Pulmonary artery endothelial cell (primary cell): Measurements from ENCODE around the gene KCNAB2. TPM values are rescaled to one million over a fixed set of nuclear protein-coding genes. Genes with fewer than 3 reads are reported as not detected.

ENCODE experiments used
- DNase-seq: peaks from one replicate; pipeline ENCODE4 v3.0.0-alpha.2; 2011; ENCODE audit warnings: low read depth, low spot score
- total RNA-seq: library from RNA; depleted of rRNA; stranded (reverse); fragments of >200 nt; gene quantifications from 2 replicates; pipeline ENCODE4 v1.2.3, GENCODE V29; 2014

Gene KCNAB2
- total RNA-seq, 1 donor from 2014 or later = 3.5 TPM

DNA sequence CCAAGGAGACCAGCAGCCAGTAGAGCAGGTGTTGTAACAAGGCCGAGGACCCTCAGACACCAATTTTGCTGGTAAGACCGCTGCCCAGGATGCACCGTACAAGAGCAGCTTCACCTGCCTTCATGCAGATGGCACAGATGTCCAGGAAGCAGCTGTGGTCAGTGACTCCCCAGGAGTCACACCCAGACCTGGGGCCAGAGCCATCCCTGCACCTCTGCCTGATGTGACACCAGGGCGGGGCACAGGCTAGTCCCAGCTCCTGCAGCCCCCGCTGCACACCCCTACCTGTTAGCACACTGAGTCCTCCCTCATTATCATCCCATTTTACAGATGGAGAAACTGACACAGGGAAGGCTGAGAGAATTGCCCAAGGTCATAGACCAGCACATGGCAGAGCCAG, 16.3 kb upstream of the KCNAB2 start:
- DNase-seq = no peak

DNA sequence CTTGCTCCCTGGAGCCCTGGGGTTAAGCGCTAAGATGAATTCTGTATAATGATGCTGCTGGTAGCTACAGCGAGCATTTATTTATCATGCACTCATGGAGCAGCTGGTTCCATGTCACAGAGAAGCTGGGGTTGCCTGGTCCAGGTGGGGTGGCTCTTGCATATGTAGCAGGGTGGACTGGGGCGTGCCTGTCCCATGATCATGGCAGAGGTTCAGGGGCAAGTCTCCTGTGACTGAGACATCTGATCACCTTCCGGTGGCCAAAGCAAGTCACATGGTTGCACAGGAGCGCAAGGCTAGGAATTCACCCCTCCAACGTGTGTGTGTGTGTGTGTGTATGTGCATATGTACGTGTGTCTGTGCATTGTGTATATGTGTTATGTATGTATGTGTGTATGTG, 15.6 kb upstream of the KCNAB2 start:
- DNase-seq = no peak

DNA sequence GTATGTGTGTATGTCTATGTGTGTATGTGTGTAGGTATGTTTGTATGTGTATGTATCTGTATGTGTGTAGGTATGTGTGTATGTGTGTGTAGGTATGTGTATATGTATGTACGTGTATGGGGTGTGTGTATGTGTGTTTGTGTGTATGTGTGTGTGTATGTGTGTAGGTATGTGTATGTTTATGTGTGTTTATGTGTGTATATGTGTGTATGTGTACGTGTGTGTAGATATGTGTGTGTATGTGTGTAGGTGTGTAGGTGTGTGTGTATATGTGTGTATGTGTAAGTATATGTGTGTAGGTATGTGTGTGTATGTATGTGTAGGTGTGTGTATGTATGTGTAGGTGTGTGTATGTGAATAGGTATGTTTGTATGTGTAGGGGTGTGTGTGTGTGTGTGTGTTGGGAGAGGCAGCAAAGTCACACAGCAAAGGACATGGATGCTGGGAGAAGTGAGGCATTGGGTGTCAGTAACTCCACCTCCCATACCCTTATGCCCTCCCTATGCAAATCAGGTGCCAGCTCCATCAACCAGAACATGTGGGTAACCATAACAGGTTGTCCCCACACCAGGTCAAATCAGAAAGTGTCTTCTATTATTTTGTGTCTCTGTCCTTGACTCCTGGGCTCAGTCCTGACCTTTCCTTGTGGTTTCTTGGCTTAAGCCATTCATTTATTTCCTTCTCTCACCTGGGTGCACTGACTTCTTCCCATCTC, 15.0 kb upstream of the KCNAB2 start:
- DNase-seq = no peak

DNA sequence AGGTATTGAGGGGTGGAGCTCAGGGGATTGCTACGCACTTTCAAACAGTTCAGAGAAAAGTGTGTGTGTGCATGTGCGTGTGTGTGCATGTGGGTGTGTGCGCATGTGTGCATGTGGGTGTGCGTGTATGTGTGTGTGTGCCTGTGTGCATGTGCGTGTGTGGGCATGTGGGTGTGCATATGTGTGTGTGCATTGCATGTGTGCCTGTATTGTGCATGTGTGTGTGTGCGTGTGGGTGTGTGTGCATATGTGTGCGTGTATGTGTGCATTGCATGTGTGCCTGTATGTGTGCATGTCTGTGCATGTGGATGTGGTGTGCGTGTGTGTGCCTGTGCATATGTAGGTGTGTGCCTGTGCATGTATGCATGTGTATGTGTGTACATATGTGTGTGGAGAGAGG, 12.6 kb upstream of the KCNAB2 start:
- no peak for DNase-seq

DNA sequence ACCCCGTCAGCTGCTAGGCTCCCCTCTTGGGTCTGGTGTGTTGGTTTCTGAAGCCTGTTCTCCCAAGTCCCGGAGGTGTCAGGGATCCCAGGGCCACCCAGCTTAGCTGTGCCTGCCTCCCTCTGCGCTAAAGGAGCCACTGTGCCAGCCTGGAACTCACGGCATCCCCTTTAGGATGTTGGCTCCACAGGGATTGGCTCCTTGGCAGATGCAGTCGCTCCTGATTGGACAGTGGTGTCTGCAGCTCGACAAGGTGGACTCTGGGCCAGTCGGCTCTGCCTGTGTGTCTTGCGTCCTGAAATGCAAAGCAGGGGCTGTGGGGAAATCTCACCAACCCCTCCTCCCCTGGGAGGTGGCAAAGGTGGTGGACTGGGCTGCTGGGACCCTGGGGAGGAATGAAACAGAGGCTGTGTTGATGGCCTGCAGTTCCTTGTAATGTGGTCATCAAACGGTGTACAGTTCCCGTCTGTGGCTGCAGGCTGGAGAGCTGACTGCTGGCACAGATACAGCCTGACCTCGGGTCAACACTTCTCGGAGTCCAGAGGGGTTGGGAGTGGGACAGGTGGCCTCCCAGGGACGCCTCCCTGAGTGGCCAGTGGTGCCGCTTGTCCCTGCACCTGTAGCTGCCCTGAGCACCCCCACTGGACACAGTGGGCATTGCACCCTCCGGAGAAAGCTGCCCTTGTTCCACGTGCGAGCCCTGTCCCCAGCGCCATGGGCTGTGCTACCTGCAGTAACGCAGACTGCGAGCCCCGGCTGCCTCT, 11.5 kb upstream of the KCNAB2 start:
- no peak for DNase-seq

DNA sequence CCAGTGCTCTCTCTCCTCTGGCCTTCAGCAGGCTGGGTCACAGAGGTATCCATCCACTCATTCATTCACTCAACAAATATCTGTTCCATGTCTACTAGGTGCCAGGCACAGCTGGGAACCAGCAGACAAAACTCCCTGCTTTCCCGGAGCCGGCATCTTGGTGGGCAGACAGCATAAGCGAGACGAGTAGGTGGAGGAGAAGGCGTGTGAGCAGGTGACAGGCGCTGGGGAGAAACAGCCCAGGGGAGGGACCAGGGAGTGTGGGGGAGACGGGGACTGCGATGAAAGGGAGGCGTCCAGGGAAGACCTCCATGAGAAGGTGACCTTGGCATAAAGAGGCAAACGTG, 11.0 kb upstream of the KCNAB2 start:
- no peak for DNase-seq

DNA sequence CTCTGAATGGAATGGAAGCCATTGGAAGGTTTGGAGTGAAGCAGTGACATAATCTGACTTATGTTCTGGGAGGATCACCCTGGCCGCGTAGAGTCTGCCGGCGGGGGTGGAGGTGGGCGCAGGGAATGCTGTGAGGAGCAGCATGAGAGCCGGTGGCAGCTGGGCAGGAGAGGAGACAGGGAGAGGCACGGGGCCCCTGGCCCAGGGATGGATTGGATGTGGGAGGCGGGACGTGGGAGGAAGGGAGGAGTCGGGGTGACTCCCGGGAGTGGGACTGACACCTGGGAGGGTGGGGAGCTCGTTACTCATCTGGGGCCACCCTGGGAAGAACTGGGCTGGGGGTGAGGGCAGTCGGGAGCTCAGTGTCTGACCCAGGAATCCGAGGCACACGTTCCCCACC, 10.4 kb upstream of the KCNAB2 start:
- no peak for DNase-seq

DNA sequence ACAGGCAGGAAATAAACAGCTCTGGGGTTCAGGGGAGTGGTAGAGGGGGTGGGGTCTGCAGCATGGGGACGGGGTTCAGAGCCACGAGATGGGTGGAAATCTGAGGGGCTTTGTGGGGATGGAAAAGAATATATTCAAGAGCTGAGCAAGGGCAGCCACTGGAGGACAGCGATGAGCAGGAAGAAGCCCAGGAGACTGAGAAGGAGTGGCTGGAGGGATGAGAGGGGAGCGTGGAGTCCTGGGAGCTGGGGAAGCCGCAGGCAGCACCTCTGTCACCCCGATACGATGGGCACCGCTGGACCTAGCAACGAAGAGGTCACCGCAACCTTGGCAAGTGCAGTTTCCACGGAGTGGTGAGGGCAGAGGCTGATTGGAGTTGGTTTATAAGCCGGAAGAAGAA, 10.0 kb upstream of the KCNAB2 start:
- no peak for DNase-seq

DNA sequence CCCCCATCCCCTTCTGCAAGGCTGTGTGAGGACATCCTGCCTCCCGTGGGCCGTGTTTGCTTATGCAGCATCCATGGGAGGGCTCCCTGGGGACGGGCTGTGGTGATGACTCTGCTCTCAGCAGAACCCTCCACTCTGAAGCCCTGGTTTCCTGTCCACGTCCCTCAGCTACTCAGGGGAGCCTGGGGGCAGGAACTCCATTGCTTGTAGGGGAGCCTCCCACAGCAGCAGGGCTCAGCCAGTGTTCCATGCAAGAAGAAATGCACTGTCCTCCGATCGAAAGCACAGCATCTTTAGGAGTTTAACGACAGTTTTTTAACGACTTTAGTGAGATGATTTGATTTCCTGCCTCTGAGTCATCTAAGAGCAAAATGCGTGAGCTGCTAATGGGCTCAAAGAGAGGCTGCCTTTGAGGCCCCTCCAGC, 8.3 kb upstream of the KCNAB2 start:
- no peak for DNase-seq

DNA sequence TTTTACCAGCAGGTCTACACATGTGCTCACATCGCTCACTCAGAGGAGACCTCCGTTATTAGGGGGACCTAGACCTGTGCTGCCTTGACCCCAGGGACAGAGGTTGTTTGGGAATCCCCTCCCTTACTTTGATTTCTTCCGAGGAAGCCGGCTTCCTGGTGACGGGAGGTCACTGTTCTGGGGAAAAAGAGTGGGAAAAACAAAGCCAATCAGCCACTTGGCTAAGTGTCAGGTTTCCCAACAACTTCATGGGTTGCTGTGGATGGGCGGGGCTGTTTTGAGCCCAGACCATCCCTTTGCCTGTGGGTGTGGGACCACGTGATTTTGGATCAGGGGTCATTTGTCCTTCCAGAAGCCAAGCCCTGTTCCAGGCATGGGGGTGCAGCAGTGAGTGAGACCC, 7.1 kb upstream of the KCNAB2 start:
- DNase-seq = no peak

DNA sequence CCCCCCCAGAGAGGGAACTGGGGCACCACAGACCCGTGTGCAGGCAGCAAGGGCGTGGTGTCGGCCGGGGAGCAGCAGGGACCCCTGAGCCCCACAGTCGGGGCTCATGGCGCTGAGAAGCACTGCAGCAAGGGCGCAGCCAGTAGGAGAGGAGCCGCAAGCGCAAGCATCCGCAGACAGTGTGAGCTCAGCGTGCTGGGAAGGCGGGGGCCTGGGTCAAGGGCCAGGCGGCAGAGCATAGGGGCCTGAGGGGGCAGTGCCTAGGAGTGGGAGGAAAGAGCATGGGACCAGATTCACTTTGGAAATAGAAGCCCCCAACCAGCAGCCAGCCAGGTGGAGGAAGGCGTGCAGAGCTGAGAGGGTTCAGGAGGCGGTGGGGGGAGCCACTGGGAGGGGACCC, 6.7 kb upstream of the KCNAB2 start:
- no peak for DNase-seq

DNA sequence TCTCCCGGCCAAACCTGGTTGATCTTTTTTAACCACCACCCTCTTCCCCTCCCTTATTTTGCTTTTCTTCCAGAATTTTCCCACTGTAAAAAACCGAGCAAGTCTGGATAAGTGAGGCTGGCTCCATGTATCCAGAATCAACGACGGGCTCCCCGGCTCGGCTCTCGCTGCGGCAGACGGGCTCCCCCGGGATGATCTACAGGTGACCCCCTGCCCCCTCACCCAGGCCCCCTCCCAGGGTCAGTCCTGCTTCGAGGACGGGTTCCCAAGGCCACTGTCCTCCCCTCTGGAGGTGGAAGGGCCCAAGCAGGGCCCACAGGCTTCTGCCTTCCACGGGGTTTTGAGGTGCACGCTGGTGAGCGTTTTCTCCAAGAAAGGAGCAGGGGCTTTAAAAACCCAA, 5.2 kb upstream of the KCNAB2 start:
- no peak for DNase-seq

DNA sequence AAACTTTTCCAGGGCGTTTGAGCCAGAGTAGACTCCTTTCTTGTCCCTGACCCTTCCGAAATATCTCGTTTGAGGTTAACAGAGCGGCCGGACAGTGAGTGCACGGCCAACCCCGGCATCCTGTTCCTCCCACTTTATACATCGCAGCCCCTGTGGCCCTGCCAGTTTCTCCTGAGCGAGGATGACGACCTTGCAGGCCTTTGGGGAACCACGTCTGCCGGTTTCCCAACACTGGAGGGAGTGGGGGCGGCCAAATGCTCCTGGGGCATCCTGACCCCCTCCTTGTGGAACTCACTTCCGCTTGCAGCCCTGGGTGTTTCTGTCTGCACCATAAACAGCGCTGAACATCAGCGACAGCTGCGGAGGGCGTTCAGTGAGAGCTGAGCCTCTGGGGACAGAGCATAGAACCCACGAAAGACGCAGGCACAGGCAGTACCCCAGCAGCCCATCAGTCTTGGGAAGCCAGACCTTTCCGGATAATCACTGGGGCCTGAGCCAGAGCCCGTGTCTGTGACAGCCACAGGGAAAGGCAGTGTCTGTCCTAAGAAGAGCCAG, 4.8 kb upstream of the KCNAB2 start:
- DNase-seq = no peak

DNA sequence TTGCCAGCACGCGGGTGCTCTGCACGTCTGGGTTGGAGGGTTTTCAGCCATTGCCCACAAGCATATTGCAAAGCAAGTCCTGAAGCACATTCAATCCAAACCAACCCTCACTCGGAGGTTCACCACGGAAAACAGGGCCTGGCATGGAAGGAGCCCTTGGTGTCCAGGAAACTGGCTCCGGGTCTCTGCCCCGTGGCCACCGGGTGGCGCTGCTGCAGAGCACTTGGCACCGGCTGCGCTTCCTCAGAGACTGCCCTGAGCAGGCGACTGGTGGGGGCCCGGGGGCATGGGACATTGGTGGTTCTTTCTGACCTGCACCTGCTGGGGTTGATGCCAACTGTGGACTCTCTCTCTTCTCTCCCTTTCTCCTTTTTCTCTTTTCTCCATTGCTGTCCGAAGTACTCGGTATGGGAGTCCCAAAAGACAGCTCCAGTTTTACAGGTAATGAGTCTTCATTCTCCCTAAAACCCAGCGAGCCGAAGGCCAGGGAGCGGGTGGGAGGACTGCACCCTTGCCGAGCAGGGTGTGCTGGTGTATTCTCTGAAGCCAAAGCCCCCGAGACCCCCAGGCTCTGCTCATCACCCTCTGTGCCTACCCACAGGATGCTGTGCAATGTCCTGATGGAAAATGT, 4.1 kb upstream of the KCNAB2 start:
- DNase-seq = no peak

DNA sequence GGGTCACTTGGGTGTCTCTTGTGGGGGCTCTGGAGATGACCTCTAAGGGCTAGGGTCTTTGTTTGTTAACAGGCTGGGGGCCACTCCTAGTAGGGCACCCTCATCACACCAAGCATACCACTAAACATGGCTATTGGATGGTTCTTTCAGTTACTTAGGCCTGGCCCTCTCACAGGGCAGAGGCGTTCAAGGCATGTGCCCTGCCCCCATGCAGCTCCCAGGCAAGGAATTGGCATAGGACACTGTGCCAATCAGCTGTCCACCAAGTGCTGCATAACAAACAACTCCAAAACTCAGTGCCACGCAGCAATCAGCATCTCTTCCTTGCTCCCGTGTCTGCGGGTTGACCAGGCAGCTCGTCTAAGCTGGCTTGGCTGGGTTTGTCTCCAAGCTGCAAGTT, 2.1 kb upstream of the KCNAB2 start:
- no peak for DNase-seq

DNA sequence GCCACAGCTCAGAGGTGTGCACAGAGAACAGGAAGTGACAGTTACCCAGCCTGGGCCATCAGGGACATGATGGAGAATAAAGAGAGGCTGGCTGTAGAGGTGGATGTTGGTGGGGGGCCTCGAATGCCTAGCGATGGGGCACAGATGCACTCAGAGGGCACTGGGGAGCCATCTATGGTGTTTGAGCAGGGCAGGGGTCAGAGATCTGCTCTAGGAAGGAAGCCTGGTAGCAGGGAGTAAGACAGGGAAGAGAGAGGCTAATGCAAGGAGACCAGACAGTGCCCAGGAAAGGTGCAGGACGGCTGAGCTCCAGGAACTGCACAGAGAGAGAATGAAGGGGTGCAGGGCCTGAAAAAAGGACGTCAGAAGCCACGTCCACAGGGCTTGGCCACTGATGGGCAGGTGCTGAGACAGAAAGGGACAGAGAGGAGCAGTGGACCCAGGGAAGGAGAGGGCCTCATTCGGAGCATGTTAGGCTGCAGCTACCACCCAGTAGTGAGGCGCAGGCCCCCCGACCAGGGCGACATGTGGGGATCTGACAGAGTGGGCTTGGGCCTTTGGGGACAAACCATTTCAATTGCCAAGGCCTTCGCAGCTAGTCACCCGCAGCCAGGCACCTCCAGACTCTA, 1.1 kb upstream of the KCNAB2 start:
- no peak for DNase-seq

DNA sequence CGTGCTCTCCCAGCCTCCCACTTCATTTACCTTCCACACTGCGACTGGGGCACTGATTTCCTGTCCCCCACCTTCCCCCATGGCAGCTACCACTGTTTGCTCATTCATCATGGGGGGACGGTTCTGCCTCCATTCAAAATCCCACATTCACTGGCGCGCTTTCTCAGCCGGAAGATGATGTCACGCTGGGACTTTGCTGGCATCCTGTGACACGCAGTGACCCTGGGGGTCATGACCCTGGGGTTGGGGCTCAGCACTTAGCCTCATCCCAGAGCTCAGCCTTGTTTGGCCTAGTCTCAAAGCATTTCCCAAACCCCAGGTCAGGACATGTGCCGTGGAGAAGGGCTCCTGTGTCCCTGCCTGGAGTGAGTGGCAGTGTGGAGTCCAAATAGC, 582 bp upstream of the KCNAB2 start:
- no peak for DNase-seq

DNA sequence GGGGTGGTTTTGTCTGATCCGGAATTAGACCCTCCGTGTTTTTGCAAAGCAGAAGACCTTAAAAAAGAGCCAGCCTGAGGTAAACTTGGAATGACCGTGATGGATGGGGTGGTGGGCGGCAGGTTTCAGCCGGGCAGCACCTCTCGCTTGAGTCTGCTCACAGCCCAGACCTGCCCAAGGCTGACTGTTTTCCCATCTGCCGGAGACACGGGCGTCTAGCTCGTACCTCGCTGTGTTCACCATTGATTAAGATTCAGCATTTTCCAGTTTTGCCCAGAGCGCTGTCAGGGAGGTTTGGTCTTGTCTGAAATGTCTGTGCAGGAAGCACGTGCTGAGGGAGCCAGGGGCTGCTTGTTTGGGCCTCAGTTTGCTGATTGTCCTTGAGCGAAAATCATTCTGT, 591 bp downstream of the KCNAB2 start:
- DNase-seq = no peak

DNA sequence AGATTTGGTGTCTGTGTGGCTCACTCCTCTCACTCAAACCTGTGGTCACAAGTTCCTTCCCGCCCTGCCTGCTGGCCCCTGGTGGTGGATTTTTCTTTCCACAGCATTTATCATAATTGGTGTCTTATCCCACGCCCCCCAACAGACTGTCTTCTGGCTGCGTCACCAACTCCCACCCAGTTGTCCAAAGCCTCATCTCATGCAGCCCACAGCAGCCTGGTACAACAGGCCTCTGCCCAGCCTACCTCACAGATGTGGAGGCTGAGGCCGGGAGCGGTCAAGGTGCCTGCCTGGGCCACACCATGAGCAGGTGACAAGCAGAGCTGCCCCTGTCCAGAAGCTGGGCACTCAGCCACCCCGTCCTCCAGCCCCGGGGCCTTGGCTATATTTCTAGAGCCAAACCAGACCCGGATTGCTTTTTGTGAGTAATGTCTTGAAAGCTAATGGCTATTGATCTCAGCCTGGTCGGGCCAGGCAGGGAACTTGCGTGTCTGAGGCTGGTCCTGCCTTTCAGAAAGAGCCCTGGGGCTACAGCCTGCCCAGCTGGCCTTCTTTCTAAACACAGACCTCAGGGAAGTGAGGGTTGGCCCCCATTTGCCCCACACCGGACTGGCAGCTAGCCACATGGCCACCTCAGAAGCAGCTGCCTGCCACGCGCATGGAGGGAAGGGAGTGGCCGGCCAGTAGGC, 2.6 kb downstream of the KCNAB2 start:
- DNase-seq = no peak

DNA sequence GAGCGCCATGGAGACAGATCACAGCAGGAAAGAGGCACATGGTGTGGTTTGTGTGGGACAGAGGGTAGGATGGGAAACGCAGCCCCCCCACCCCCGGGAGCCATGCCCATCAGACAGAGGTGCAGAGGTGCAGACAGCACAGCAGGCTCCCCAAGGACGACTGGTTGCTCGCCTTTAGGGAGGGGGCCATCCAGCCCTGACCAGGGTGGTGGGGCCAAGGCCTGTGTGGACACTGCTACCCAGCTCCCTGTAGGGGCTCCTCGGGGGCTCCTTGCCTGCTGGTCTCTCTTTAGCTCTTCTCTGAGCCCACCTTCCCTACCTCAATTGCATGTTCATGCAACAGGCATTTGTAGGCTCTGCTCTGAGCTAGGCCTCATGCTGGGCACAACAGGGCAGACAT, 3.7 kb downstream of the KCNAB2 start:
- no peak for DNase-seq

DNA sequence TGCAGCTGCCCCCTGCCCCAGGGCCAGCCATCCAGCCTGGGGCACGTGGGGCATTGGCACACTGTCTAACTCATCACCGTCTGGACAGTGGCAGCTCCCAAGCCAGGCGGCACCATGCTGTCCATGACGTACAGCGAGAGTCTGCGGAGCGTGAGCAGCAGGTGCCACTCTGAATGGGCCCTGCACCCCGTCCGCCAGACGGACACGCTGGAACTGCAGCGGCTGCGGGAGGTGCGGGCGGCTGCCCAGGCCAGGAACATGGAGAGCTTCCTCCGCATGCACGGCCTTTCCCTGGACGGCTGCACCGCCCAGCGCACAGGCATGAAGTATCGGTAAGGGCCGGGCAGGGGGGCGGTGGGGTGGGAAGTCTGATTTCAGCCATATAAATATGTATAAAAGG, 5.7 kb downstream of the KCNAB2 start:
- DNase-seq = no peak
